Osteocyte (in vitro differentiated cells): Measurements from ENCODE around the gene UBE2J1. TPM values are rescaled to one million over a fixed set of nuclear protein-coding genes. Genes with fewer than 3 reads are reported as not detected.

ENCODE experiments used
- DNase-seq: peaks from one replicate; pipeline ENCODE4 v3.0.0; 2021; ENCODE audit warnings: mixed read lengths; ENCODE audit not compliant: unreplicated experiment; ENCODE audit errors: extremely low spot score
- H3K27ac Mint-ChIP-seq: one replicate; pipeline ENCODE4 v1.8.0; 2021; ENCODE audit warnings: mild to moderate bottlenecking, mixed read lengths; ENCODE audit not compliant: unreplicated experiment
- H3K27me3 Mint-ChIP-seq: one replicate; pipeline ENCODE4 v1.8.0; 2021; ENCODE audit warnings: mixed read lengths; ENCODE audit not compliant: unreplicated experiment
- H3K36me3 Mint-ChIP-seq: one replicate; pipeline ENCODE4 v1.8.0; 2021; ENCODE audit warnings: mixed read lengths; ENCODE audit not compliant: unreplicated experiment
- H3K4me1 Mint-ChIP-seq: one replicate; pipeline ENCODE4 v1.8.0; 2021; ENCODE audit warnings: mixed read lengths; ENCODE audit not compliant: unreplicated experiment
- H3K4me3 Mint-ChIP-seq: one replicate; pipeline ENCODE4 v1.8.0; 2021; ENCODE audit warnings: mild to moderate bottlenecking, moderate library complexity, mixed read lengths; ENCODE audit not compliant: unreplicated experiment
- H3K9me3 Mint-ChIP-seq: one replicate; pipeline ENCODE4 v1.8.0; 2021; ENCODE audit warnings: mixed read lengths; ENCODE audit not compliant: unreplicated experiment
- CTCF ChIP-seq: fragments of 200-600 bp; sonication (generic); IDR thresholded peaks from 2 replicates; pipeline ENCODE4 v1.5.0; 2021; ENCODE audit warnings: antibody characterized with exemption, mild to moderate bottlenecking, moderate library complexity
- total RNA-seq: library from RNA; stranded (reverse); gene quantifications from 2 replicates; pipeline ENCODE4 v1.2.1, GENCODE V29; 2021

The UBE2J1 gene
- total RNA-seq, 1 donor from 2014 or later, result 39.6 TPM

- no peak overlapping the region for H3K27ac Mint-ChIP-seq
- no peak for TF ChIP-seq CTCF
- H3K4me3 Mint-ChIP-seq, result no peak overlapping the region
Measured at GRCh38 chr6:89302936-89303335, 49.6 kb downstream of the UBE2J1 start.

GRCh38 chr6:89302195-89302770 is 50.2 kb downstream of the UBE2J1 start:
- DNase-seq, result peak; percentile 83
- no peaks in the 10 kb centered on the region for H3K9me3 Mint-ChIP-seq
- H3K36me3 Mint-ChIP-seq, result no peaks in the 10 kb centered on the region
- H3K4me3 Mint-ChIP-seq, result no peak overlapping the region
- no peak overlapping the region for H3K27ac Mint-ChIP-seq
- peaks cover 10% of the 10 kb centered on the region for H3K4me1 Mint-ChIP-seq
- TF ChIP-seq CTCF, result no peak
- peaks cover 14% of the 10 kb centered on the region for H3K27me3 Mint-ChIP-seq

More at GRCh38 chr6:89302936-89303335, 49.6 kb downstream of the UBE2J1 start:
- Mint-ChIP-seq H3K36me3 (no peaks in the 10 kb centered on the region), H3K27me3 (peaks cover 16% of the 10 kb centered on the region), H3K9me3 (no peaks in the 10 kb centered on the region), H3K4me1 (peaks cover 5% of the 10 kb centered on the region)
- DNase-seq, result peak; percentile 56

GRCh38 chr6:89301586-89302194 is 50.8 kb downstream of the UBE2J1 start:
- Mint-ChIP-seq H3K27ac (no peak overlapping the region), H3K36me3 (no peaks in the 10 kb centered on the region), H3K27me3 (peaks cover 10% of the 10 kb centered on the region), H3K9me3 (no peaks in the 10 kb centered on the region), H3K4me1 (peaks cover 10% of the 10 kb centered on the region), H3K4me3 (no peak overlapping the region)
- peak; percentile 73 for DNase-seq
- no peak for TF ChIP-seq CTCF

- Mint-ChIP-seq H3K4me1 (peaks cover 10% of the 10 kb centered on the region), H3K4me3 (no peak overlapping the region), H3K27me3 (no peaks in the 10 kb centered on the region), H3K36me3 (no peaks in the 10 kb centered on the region), H3K27ac (no peak overlapping the region), H3K9me3 (no peaks in the 10 kb centered on the region)
- TF ChIP-seq CTCF, result peak; percentile 10
- peak; percentile 34 for DNase-seq
Measured at GRCh38 chr6:89299466-89299850, 53.1 kb downstream of the UBE2J1 start.

- no peak for TF ChIP-seq CTCF
- H3K4me1 Mint-ChIP-seq, result peaks cover 10% of the 10 kb centered on the region
- H3K27ac Mint-ChIP-seq, result no peak overlapping the region
- no peak overlapping the region for H3K4me3 Mint-ChIP-seq
- no peaks in the 10 kb centered on the region for H3K9me3 Mint-ChIP-seq
- no peaks in the 10 kb centered on the region for H3K36me3 Mint-ChIP-seq
- H3K27me3 Mint-ChIP-seq, result no peaks in the 10 kb centered on the region
- peak; percentile 57 for DNase-seq
Measured at GRCh38 chr6:89298680-89299465, 53.6 kb downstream of the UBE2J1 start.
